LHCN-M2 (cell line): ENCODE data around the gene TAX1BP1. TPM values are rescaled to one million over a fixed set of nuclear protein-coding genes. Genes with fewer than 3 reads are reported as not detected.
A peak's percentile ranks its signal among the peaks of the same experiment; 100 is the strongest.

ENCODE experiments used
- DNase-seq: peaks from one replicate; pipeline ENCODE4 v3.0.0-alpha.2; 2012; ENCODE audit warnings: low read depth
- total RNA-seq: library from RNA; depleted of rRNA; stranded (reverse); fragments of >200 nt; gene quantifications from 2 replicates; pipeline ENCODE4 v1.2.3, GENCODE V29; 2014

TAX1BP1 gene
- total RNA-seq, 1 experiment from 2014 or later, result 131 TPM

DNA sequence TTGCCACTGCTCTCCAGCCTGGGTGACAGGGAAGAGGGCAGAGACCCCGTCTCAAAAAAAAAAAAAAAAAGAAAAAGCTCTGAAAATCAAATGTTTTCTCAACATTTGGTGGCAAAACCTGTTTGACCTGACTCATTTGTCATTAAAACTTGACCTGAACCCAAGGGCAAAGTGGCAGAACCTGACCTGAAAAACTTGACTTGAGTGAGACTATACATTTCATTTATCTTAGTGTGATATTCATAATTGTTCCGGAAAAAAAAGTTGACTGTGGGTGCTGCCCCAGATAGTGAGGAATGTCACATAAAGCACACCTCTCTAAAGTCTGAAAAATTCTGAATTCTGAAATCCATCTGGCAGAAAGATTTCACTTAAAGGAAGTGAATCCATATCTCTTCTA, 2.3 kb upstream of the TAX1BP1 start:
- DNase-seq, result no peak

DNA sequence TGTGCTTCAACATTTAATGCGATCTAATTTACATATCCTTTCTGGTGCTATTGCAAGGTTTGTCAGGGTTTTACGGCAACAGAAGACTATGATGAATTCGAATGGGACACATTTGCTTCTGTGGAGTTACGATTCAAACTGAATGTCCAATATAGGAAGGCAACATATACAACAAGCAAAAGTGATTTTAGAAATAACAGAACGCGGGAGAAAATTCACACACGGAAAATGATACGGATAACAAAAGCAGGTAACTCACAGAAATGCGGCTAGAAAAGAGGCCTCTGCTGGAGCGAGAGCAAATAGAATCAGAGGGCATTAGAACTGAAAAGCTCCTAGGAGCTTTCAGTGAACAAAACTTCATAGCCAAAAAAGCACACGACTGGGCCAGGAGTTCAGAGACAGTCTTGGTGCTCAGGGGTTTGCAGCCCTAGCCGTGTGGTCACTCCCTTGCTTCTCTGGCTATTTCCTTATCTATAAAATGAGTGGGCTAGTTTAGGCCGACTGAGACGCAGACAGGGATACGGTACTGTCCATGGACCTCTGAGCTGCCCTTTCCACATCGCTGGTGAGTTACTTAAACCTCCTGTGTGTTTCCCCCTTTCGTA, 557 bp upstream of the TAX1BP1 start:
- no peak for DNase-seq

GRCh38 chr7:27740449-27741086, 606 bp downstream of the TAX1BP1 start:
- DNase-seq, result peak; percentile 76

GRCh38 chr7:27742091-27742710, 2.2 kb downstream of the TAX1BP1 start:
- peak; percentile 67 for DNase-seq

DNA sequence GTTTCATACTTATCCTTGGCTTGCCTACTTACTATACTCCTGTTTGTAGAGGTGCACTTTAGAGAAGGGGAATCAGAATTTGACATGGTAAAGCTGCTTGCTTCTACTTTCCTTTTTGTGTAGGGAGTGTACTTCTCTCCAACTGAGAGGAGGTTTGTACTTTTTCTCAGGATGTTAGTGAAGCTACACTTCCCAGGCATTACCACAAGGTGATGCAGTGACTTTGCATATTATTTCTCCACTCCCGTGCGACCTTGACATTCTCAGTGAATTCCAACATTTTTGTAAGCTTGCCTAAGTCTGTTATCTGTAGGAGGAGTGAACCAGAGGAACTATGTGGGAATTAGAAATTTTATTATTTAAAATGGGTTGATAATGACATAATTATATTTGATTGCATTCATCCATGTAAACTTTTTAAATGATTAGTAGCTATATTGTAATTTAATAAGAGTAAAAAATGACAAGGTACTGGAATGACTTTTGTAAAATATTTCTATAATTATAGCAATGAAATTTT, 5.2 kb downstream of the TAX1BP1 start:
- DNase-seq, result peak; percentile 81

DNA sequence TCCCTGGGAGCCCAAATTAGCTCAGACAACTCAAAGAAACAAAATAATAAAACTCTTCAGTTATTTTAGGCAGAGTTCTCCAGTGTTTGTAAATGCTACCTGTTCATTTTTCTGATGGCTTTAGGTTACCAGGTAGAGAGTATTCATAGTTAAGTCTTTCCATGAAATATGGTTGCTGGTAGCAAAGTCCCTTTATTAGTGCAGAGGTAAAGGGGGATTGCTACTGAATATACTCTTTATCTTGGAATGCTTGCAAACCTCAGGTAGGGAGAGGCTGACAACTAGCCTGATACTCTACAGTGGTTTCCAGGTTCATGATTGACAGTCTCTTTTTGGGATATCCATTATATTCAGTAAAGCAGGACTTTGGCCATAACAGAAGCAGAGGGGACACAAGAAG, 6.5 kb downstream of the TAX1BP1 start:
- DNase-seq, result no peak

GRCh38 chr7:27746978-27747377, 7.0 kb downstream of the TAX1BP1 start:
- DNase-seq, result no peak

DNA sequence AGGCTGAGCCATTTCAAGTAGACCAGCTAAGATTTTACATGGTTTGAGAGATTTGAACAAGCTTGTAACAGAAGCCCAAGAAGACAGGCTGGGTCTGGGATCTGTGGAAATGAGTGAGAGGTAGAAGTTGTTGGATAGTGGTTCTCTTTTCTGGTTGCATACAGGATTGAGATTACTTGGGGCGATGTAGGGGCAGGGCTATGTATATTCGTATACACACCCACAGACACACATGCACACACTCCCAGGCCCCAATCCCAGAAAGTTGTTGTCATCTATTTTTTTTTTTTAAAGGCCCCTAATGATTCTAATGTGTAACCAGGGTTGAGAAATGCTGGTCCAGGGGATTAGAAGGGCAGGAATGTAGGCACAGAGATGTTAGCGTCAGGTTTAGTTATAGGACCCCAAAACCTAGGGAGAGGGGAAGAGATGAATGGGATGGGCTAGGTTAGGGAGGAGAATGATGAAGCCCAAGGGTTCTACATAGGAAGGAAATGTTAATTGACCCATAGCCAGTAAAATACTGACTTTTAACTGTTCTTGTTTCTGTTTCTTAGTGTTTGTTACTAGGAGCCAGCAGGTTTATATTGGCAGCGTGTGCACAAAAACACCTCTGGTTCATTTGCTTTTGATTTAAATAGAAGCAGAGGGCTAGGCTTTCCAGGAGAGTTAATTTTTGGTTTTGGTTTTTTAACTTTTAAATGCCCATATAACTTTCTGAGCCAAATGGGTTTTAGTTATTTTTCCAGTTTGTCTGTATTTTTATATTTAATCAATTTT, 7.8 kb downstream of the TAX1BP1 start:
- no peak for DNase-seq

GRCh38 chr7:27750316-27750715, 10.4 kb downstream of the TAX1BP1 start:
- DNase-seq, result no peak

GRCh38 chr7:27751888-27752660, 12.1 kb downstream of the TAX1BP1 start:
- DNase-seq, result peak; percentile 98

DNA sequence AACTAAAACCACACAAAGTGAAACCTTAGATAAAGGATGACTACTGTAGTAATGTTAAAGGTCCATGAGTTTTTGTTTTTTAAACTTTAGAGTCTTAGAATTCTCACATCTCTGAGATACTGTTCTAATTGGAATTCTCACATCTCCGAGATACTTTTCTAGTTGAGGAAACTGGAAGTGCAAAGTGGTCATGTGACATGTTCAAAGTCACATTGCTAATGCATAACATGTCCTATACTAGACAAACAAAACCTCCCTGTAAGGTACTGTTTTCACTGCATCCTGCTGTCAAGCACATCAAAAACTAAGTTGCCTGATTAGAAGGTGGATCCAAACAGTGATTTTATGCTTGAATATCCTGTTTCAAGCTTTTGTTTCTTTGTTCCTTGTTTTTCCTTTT, 13.9 kb downstream of the TAX1BP1 start:
- DNase-seq, result no peak

- no peak for DNase-seq
These were observed 16.3 kb downstream of the TAX1BP1 start for GRCh38 chr7:27756298-27756697.

- no peak for DNase-seq
These were observed 19.5 kb downstream of the TAX1BP1 start for GRCh38 chr7:27759491-27759890.

GRCh38 chr7:27762062-27762461, 22.1 kb downstream of the TAX1BP1 start:
- DNase-seq, result no peak

DNA sequence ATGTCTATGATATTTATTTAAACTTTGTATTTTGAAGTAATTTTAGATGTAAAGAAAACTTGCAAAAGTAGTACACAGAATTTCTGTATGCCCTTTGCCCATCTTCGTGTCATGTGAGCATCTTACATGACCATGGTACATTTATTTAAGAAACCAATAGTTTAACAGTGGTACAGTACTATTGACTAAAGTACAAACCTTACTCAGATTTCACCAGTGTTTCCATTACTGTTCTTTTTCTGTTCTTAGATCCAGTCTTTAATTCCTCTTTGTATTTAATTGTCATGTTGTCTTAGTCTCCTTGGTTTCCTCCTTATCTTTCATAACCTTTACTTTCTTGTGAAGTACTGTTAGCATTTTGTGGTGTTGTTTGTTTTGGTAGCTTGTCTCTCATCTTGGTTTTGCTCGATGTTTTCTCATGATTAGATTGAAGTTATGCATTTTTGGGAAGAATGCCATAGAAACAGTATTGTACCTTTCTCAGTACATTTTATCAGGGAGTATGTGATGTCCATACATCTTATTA, 24.1 kb downstream of the TAX1BP1 start:
- no peak for DNase-seq

- no peak for DNase-seq
These were observed 25.9 kb downstream of the TAX1BP1 start for GRCh38 chr7:27765841-27766240.

- DNase-seq, result no peak
These were observed 27.4 kb downstream of the TAX1BP1 start for GRCh38 chr7:27767374-27767773.

GRCh38 chr7:27771111-27771510, 31.1 kb downstream of the TAX1BP1 start:
- DNase-seq, result no peak

DNA sequence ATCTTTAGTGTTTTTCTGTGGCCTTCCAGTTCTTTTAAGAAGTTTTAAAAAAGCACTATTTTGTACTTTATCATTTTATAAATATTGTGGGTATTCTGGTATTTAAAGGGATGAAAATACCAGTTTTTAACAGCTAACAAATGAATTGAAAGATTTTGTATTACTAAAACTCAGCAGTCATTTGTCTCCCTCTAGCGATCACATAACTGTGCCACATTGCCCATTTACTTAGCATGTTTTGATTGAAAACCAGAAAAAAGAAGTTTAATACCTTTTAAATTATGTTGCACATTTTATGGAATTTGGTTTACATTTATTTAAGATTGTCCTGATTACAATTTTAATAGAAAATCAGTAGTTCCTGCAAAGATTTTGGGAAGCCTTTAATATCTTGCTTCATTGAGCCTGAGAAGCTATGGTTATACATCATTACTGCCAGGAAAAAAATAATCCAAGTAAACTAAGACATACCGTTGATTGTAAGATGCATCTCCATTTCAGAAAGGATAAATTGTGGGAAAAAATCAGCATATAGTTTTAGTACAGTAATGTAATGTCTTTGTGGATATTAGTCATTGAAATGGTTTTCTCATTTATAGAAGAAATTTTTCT, 34.9 kb downstream of the TAX1BP1 start:
- DNase-seq, result peak; percentile 59

- DNase-seq, result no peak
These were observed 35.8 kb downstream of the TAX1BP1 start for GRCh38 chr7:27775782-27776181.

DNA sequence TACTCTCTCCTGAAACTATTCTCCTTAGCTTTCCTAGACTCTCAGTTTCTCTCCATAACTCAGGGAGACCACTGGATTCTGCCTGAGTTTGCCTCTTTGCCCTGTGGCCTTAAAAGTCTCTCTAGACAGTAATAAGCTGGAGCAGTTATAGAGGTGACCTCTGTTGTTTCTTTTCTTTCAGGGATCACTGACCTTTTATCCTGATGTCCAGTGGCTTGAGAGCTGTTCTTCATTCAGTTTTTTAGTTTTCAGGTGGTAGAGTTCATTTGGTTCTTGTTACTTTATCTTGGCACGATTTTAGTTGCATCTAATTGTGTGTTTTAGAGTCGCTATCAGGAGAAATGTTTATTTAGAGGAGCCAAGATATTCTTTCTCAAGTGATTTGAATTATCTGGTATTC, 37.7 kb downstream of the TAX1BP1 start:
- no peak for DNase-seq
